IPS-18a (cell line): Measurements from ENCODE around the gene TMEM45A.

Source experiments
- H3K27ac ChIP-seq: one replicate; pipeline ENCODE4 v1.5.1; 2013; ENCODE audit warnings: low read length
- H3K27me3 ChIP-seq: one replicate; pipeline ENCODE4 v1.6.1; 2013; ENCODE audit warnings: mild to moderate bottlenecking, low read length; ENCODE audit not compliant: control insufficient read depth, insufficient read depth
- H3K36me3 ChIP-seq: one replicate; pipeline ENCODE4 v1.6.1; 2013; ENCODE audit warnings: low read depth, low read length; ENCODE audit not compliant: control insufficient read depth
- H3K4me1 ChIP-seq: one replicate; pipeline ENCODE4 v1.6.1; 2013; ENCODE audit warnings: low read depth, low read length; ENCODE audit not compliant: control insufficient read depth
- H3K4me3 ChIP-seq: one replicate; pipeline ENCODE4 v1.5.1; 2013; ENCODE audit warnings: low read length
- H3K9ac ChIP-seq: one replicate; pipeline ENCODE4 v1.6.1; 2013; ENCODE audit warnings: mild to moderate bottlenecking, low read length, moderate library complexity
- H3K9me3 ChIP-seq: one replicate; pipeline ENCODE4 v1.6.1; 2013; ENCODE audit warnings: low read depth, low read length; ENCODE audit not compliant: control insufficient read depth

Gene TMEM45A

GRCh38 chr3:100560426-100560825 is 68.0 kb downstream of the TMEM45A start:
- no peak overlapping the region for H3K9ac ChIP-seq
- no peaks in the 10 kb centered on the region for H3K36me3 ChIP-seq
- H3K27ac ChIP-seq = no peak overlapping the region
- H3K4me3 ChIP-seq = no peak overlapping the region
- no peaks in the 10 kb centered on the region for H3K27me3 ChIP-seq
- no peaks in the 10 kb centered on the region for H3K9me3 ChIP-seq
- H3K4me1 ChIP-seq = peaks cover 22% of the 10 kb centered on the region

- no peaks in the 10 kb centered on the region for H3K36me3 ChIP-seq
- H3K27ac ChIP-seq = peak overlapping the region; percentile 19
- H3K4me3 ChIP-seq = no peak overlapping the region
- H3K4me1 ChIP-seq = peaks cover 22% of the 10 kb centered on the region
- no peaks in the 10 kb centered on the region for H3K27me3 ChIP-seq
- H3K9ac ChIP-seq = no peak overlapping the region
- no peaks in the 10 kb centered on the region for H3K9me3 ChIP-seq
Observed at GRCh38 chr3:100561459-100562158, 69.2 kb downstream of the TMEM45A start.

GRCh38 chr3:100562224-100562857 is 69.9 kb downstream of the TMEM45A start:
- H3K4me1 ChIP-seq = peaks cover 22% of the 10 kb centered on the region
- H3K27ac ChIP-seq = peak overlapping the region; percentile 19
- no peaks in the 10 kb centered on the region for H3K27me3 ChIP-seq
- H3K4me3 ChIP-seq = no peak overlapping the region
- no peaks in the 10 kb centered on the region for H3K9me3 ChIP-seq
- no peak overlapping the region for H3K9ac ChIP-seq
- H3K36me3 ChIP-seq = no peaks in the 10 kb centered on the region

- H3K9ac ChIP-seq = no peak overlapping the region
Observed at GRCh38 chr3:100563228-100563627, 70.8 kb downstream of the TMEM45A start.

GRCh38 chr3:100563652-100564211 is 71.3 kb downstream of the TMEM45A start:
- H3K9me3 ChIP-seq = no peaks in the 10 kb centered on the region

More at GRCh38 chr3:100563228-100563627, 70.8 kb downstream of the TMEM45A start:
- peaks cover 22% of the 10 kb centered on the region for H3K4me1 ChIP-seq
- H3K36me3 ChIP-seq = no peaks in the 10 kb centered on the region
- H3K27ac ChIP-seq = no peak overlapping the region
- H3K4me3 ChIP-seq = no peak overlapping the region
- H3K9me3 ChIP-seq = no peaks in the 10 kb centered on the region
- H3K27me3 ChIP-seq = no peaks in the 10 kb centered on the region

GRCh38 chr3:100570811-100571210 is 78.4 kb downstream of the TMEM45A start:
- Histone ChIP-seq H3K4me3 (no peak overlapping the region), H3K4me1 (no peaks in the 10 kb centered on the region), H3K36me3 (no peaks in the 10 kb centered on the region), H3K9ac (no peak overlapping the region), H3K27me3 (no peaks in the 10 kb centered on the region), H3K27ac (no peak overlapping the region), H3K9me3 (no peaks in the 10 kb centered on the region)

More at GRCh38 chr3:100563652-100564211, 71.3 kb downstream of the TMEM45A start:
- H3K27me3 ChIP-seq = no peaks in the 10 kb centered on the region
- no peak overlapping the region for H3K9ac ChIP-seq
- H3K36me3 ChIP-seq = no peaks in the 10 kb centered on the region
- H3K4me1 ChIP-seq = peaks cover 22% of the 10 kb centered on the region
- H3K4me3 ChIP-seq = no peak overlapping the region
- H3K27ac ChIP-seq = no peak overlapping the region

GRCh38 chr3:100574536-100574935 is 82.1 kb downstream of the TMEM45A start:
- Histone ChIP-seq H3K27ac (no peak overlapping the region), H3K4me1 (peaks cover 4% of the 10 kb centered on the region), H3K27me3 (no peaks in the 10 kb centered on the region), H3K36me3 (no peaks in the 10 kb centered on the region), H3K9ac (no peak overlapping the region), H3K4me3 (no peak overlapping the region), H3K9me3 (no peaks in the 10 kb centered on the region)

- Histone ChIP-seq H3K27me3 (no peaks in the 10 kb centered on the region), H3K36me3 (no peaks in the 10 kb centered on the region), H3K4me3 (no peak overlapping the region), H3K9me3 (no peaks in the 10 kb centered on the region), H3K9ac (no peak overlapping the region), H3K27ac (no peak overlapping the region), H3K4me1 (peaks cover 4% of the 10 kb centered on the region)
Observed at GRCh38 chr3:100575704-100576103, 83.3 kb downstream of the TMEM45A start.

GRCh38 chr3:100577382-100578008 is 85.1 kb downstream of the TMEM45A start:
- Histone ChIP-seq H3K27me3 (no peaks in the 10 kb centered on the region), H3K4me1 (peaks cover 4% of the 10 kb centered on the region), H3K9me3 (no peaks in the 10 kb centered on the region)

GRCh38 chr3:100578646-100579045 is 86.2 kb downstream of the TMEM45A start:
- no peak overlapping the region for H3K9ac ChIP-seq
- H3K4me3 ChIP-seq = no peak overlapping the region
- H3K27me3 ChIP-seq = no peaks in the 10 kb centered on the region
- no peak overlapping the region for H3K27ac ChIP-seq
- no peaks in the 10 kb centered on the region for H3K36me3 ChIP-seq
- H3K9me3 ChIP-seq = no peaks in the 10 kb centered on the region
- H3K4me1 ChIP-seq = peaks cover 4% of the 10 kb centered on the region

More at GRCh38 chr3:100577382-100578008, 85.1 kb downstream of the TMEM45A start:
- no peak overlapping the region for H3K4me3 ChIP-seq
- no peaks in the 10 kb centered on the region for H3K36me3 ChIP-seq
- no peak overlapping the region for H3K27ac ChIP-seq
- no peak overlapping the region for H3K9ac ChIP-seq

GRCh38 chr3:100580147-100580546 is 87.7 kb downstream of the TMEM45A start:
- Histone ChIP-seq H3K36me3 (no peaks in the 10 kb centered on the region), H3K4me3 (no peak overlapping the region), H3K9ac (no peak overlapping the region), H3K27ac (no peak overlapping the region), H3K9me3 (peaks cover 5% of the 10 kb centered on the region), H3K4me1 (peaks cover 4% of the 10 kb centered on the region), H3K27me3 (no peaks in the 10 kb centered on the region)
